ENCODE measurements around the gene POC1B.

The POC1B gene

GRCh38 chr12:89547101-89547500, 21.3 kb upstream of the POC1B start:
- DNase-seq (ENCODE audit: low read depth in 2 of 2): no peak
- H3K4me3 ChIP-seq (replicated peaks in 1 of 2; ENCODE audit: low read depth in 2 of 2, low read length in 2 of 2): no peak overlapping the region
- no peak for TF ChIP-seq CTCF (IDR thresholded peaks at IDR 0.05; ENCODE audit: low read depth, low read length)

- no peak overlapping the region for H3K4me3 ChIP-seq (replicated peaks in 1 of 2; ENCODE audit: low read depth in 2 of 2, low read length in 2 of 2)
- no peak for TF ChIP-seq CTCF (IDR thresholded peaks at IDR 0.05; ENCODE audit: low read depth, low read length)
- DNase-seq (ENCODE audit: low read depth in 2 of 2): no peak
These were observed 20.3 kb upstream of the POC1B start for GRCh38 chr12:89546151-89546550.

GRCh38 chr12:89544681-89545184, 18.9 kb upstream of the POC1B start:
- H3K4me3 ChIP-seq (replicated peaks in 1 of 2; ENCODE audit: low read depth in 2 of 2, low read length in 2 of 2): no peak overlapping the region
- no peak for TF ChIP-seq CTCF (IDR thresholded peaks at IDR 0.05; ENCODE audit: low read depth, low read length)
- peak; percentile 43 to 71 for DNase-seq (ENCODE audit: low read depth in 2 of 2)

- no peak overlapping the region for H3K4me3 ChIP-seq (replicated peaks in 1 of 2; ENCODE audit: low read depth in 2 of 2, low read length in 2 of 2)
- no peak for TF ChIP-seq CTCF (IDR thresholded peaks at IDR 0.05; ENCODE audit: low read depth, low read length)
- DNase-seq (ENCODE audit: low read depth in 2 of 2): no peak
These were observed 18.2 kb upstream of the POC1B start for GRCh38 chr12:89544022-89544421.

GRCh38 chr12:89542912-89543592, 17.2 kb upstream of the POC1B start:
- TF ChIP-seq CTCF (IDR thresholded peaks at IDR 0.05; ENCODE audit: low read depth, low read length): peak; percentile 84

GRCh38 chr12:89542236-89542635, 16.4 kb upstream of the POC1B start:
- DNase-seq (ENCODE audit: low read depth in 2 of 2): no peak
- no peak for TF ChIP-seq CTCF (IDR thresholded peaks at IDR 0.05; ENCODE audit: low read depth, low read length)
- H3K4me3 ChIP-seq (replicated peaks in 1 of 2; ENCODE audit: low read depth in 2 of 2, low read length in 2 of 2): no peak overlapping the region

More at GRCh38 chr12:89542912-89543592, 17.2 kb upstream of the POC1B start:
- no peak overlapping the region for H3K4me3 ChIP-seq (replicated peaks in 1 of 2; ENCODE audit: low read depth in 2 of 2, low read length in 2 of 2)
- peak; percentile 91 for DNase-seq (ENCODE audit: low read depth in 2 of 2)

GRCh38 chr12:89540586-89540985, 14.7 kb upstream of the POC1B start:
- DNase-seq (ENCODE audit: low read depth in 2 of 2): no peak
- H3K4me3 ChIP-seq (replicated peaks in 1 of 2; ENCODE audit: low read depth in 2 of 2, low read length in 2 of 2): no peak overlapping the region
- no peak for TF ChIP-seq CTCF (IDR thresholded peaks at IDR 0.05; ENCODE audit: low read depth, low read length)

Data from cardiac fibroblast (primary cell).